Cardiac fibroblast (primary cell): Measurements from ENCODE around the gene TSC22D1.

Experiments
- DNase-seq, 2 donors: peaks; one replicate each; pipeline versions ENCODE4 v3.0.0 to v3.0.0-alpha.2; 2010; ENCODE audit warnings: low read depth in 2 of 2
- H3K4me3 ChIP-seq, 2 donors: replicated peaks in 1 of 2; 1 replicate in 1 of 2; 2 replicates in 1 of 2; pipeline ENCODE4 v1.5.1; 2011; ENCODE audit warnings: low read depth in 2 of 2, low read length in 2 of 2, mild to moderate bottlenecking in 2 of 2, moderate library complexity in 1 of 2
- TF ChIP-seq, protein P1 (sequence below): IDR thresholded peaks from one replicate; pipeline ENCODE4 v1.5.1; 2011; ENCODE audit warnings: low read depth, mild to moderate bottlenecking, low read length, inconsistent platforms

TSC22D1 gene

DNA sequence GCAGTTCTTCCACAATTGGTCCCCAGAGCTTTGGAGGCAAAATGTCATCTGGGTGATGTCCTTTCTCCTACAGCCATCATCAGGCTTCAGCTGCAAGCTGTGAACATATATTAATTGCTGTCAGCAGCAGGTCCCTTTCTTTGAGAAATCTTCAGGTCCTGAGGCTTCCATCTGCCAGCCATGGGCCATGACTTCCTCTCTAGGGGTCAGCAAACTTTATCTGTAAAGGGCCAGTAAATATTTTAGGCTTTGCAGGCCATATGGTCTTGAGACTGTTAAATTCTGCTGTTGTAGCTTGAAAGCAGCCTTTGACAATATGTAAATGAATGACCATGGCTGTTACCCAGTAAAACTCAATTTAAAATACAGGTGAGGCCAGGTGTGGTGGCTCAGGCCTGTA is 175.4 kb downstream of the TSC22D1 start:
- TF ChIP-seq, protein P1, sequence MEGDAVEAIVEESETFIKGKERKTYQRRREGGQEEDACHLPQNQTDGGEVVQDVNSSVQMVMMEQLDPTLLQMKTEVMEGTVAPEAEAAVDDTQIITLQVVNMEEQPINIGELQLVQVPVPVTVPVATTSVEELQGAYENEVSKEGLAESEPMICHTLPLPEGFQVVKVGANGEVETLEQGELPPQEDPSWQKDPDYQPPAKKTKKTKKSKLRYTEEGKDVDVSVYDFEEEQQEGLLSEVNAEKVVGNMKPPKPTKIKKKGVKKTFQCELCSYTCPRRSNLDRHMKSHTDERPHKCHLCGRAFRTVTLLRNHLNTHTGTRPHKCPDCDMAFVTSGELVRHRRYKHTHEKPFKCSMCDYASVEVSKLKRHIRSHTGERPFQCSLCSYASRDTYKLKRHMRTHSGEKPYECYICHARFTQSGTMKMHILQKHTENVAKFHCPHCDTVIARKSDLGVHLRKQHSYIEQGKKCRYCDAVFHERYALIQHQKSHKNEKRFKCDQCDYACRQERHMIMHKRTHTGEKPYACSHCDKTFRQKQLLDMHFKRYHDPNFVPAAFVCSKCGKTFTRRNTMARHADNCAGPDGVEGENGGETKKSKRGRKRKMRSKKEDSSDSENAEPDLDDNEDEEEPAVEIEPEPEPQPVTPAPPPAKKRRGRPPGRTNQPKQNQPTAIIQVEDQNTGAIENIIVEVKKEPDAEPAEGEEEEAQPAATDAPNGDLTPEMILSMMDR = no peak
- DNase-seq = no peak
- H3K4me3 ChIP-seq = no peak overlapping the region

- H3K4me3 ChIP-seq = no peak overlapping the region
- TF ChIP-seq, protein P1 = no peak
- no peak for DNase-seq
These were observed 177.1 kb downstream of the TSC22D1 start for GRCh38 chr13:44399074-44399473.

GRCh38 chr13:44398606-44399005 is 177.5 kb downstream of the TSC22D1 start:
- no peak for DNase-seq
- TF ChIP-seq, protein P1 = no peak

GRCh38 chr13:44397766-44398223 is 178.3 kb downstream of the TSC22D1 start:
- peak; percentile 31 to 41 for DNase-seq
- no peak overlapping the region for H3K4me3 ChIP-seq
- TF ChIP-seq, protein P1 = no peak

More at GRCh38 chr13:44398606-44399005, 177.5 kb downstream of the TSC22D1 start:
- no peak overlapping the region for H3K4me3 ChIP-seq

DNA sequence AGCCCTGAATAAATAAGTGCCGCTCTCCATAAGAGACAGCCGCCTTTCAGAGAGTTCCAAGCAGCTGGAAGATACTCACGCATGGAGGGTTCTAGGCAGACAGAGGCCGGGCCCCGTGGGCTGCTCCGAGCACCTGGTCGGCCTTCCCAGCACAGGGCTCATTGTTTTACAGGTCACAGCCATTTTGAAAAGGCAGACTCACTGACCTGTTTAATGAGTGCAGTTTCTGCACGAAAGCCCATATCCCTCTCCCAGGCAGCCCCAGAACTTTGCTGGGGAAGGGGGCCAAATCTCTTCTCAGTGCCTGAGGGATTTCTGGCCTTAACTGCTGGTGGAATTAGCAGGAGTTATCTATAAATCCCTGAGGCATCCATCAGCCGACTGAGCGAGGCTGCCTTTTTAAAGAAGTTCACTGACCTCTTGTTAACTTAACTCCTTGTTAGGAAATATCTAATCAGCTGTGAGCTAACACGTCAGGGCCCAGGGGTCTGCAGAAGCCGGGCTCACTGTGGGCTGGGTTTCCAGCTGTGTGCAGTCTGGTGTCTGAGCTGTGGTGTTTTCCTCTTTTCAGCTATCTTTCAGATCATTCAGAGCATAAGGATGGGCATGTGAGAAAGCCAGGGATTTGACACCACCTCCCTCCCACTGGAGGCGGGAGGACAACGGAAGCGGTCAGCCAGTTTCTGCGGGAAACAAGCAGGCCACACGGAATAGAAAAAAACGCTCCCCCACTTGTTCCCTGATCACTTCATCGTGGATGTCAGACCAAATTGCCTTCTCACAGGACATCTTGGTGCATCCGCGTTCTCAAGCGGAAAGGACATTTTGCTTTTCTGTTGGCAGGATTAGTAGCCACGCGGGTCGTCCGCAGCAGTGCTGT is 179.2 kb downstream of the TSC22D1 start:
- TF ChIP-seq, protein P1 = no peak
- peak; percentile 11 to 76 for DNase-seq
- no peak overlapping the region for H3K4me3 ChIP-seq

- H3K4me3 ChIP-seq = no peak overlapping the region
- TF ChIP-seq, protein P1 = no peak
- DNase-seq = no peak
These were observed 180.0 kb downstream of the TSC22D1 start for GRCh38 chr13:44395976-44396694.
